Measurements from ENCODE around the gene CXCL3.

The CXCL3 gene

GRCh38 chr4:74073358-74073757, 34.9 kb upstream of the CXCL3 start:
- no peak for TF ChIP-seq CTCF (IDR thresholded peaks at IDR 0.05; ENCODE audit: control insufficient read depth, insufficient read depth, low read depth, low read length, missing control alignments)
- H3K4me3 ChIP-seq (ENCODE audit: control insufficient read depth, low read depth, low read length), result no peak overlapping the region
- no peak for DNase-seq (ENCODE audit: low read depth)

- no peak overlapping the region for H3K4me3 ChIP-seq (ENCODE audit: control insufficient read depth, low read depth, low read length)
- TF ChIP-seq CTCF (IDR thresholded peaks at IDR 0.05; ENCODE audit: control insufficient read depth, insufficient read depth, low read depth, low read length, missing control alignments), result no peak
- DNase-seq (ENCODE audit: low read depth), result no peak
Measured at GRCh38 chr4:74072739-74073138, 34.2 kb upstream of the CXCL3 start.

DNA sequence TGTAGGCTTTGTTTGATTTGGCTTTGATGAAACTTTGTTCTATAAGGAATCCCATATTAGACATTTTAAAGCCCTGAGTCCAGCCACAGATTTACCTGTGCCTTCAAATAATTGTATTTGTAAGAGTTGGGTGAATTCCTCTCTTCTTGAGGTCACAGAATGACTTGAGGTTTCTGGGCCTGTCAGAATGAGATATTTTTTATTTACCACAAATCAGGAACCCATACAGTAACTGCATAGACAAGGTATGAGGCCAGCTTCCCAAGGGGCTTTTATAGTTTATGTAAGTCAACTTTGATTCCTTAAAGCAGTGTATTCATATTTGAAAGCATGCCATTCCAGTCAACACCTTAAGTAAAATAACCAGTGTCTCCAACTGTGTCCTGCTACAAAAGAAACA, 29.1 kb upstream of the CXCL3 start:
- no peak for TF ChIP-seq CTCF (IDR thresholded peaks at IDR 0.05; ENCODE audit: control insufficient read depth, insufficient read depth, low read depth, low read length, missing control alignments)
- H3K4me3 ChIP-seq (ENCODE audit: control insufficient read depth, low read depth, low read length), result no peak overlapping the region

GRCh38 chr4:74066232-74066631, 27.7 kb upstream of the CXCL3 start:
- TF ChIP-seq CTCF (IDR thresholded peaks at IDR 0.05; ENCODE audit: control insufficient read depth, insufficient read depth, low read depth, low read length, missing control alignments), result no peak
- DNase-seq (ENCODE audit: low read depth), result no peak
- no peak overlapping the region for H3K4me3 ChIP-seq (ENCODE audit: control insufficient read depth, low read depth, low read length)

More for the DNA sequence above, 29.1 kb upstream of the CXCL3 start:
- DNase-seq (ENCODE audit: low read depth), result no peak

DNA sequence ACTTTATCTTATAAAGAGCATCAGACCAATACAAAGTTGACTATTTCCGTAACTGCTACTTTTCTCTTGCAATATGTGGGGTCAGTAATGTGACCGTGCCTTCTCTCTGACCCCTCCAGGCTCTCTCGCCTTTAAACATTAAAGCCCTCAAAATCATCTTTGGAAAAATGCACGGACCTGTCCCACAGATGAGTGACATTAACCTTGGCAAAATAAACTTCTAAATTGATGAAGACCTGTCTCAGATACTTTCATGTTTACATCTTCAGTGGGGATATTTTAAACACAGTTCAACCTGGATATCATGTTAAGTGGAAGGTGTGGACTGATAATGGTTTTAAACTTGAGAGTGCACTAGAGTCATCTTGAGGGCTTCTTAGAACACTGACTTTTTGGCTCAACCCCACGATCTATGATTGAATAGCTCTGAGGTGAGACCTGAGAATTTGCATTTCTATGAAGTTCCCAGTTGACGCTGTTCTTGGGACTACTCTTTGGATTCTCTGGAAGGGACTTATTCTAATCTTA, 26.7 kb upstream of the CXCL3 start:
- no peak for TF ChIP-seq CTCF (IDR thresholded peaks at IDR 0.05; ENCODE audit: control insufficient read depth, insufficient read depth, low read depth, low read length, missing control alignments)
- DNase-seq (ENCODE audit: low read depth), result no peak
- no peak overlapping the region for H3K4me3 ChIP-seq (ENCODE audit: control insufficient read depth, low read depth, low read length)

DNA sequence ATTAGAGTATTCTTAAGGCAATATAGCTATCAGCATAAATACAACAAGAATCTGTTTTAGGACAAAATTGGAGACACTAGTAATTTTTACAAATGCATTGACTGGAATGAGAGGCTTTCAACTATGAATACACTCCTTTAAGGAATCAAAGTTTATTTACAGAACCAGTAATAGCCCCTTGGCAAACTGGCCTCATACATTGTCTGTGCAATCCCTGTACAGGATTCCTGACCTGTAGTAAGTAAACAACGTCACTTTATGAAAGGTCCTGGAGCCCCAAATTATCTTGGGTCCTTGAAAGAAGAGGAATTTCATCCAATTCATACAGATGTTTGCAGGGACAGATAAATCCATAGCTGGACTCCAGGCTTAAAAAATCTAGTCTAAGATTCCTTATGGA, 25.4 kb upstream of the CXCL3 start:
- no peak for TF ChIP-seq CTCF (IDR thresholded peaks at IDR 0.05; ENCODE audit: control insufficient read depth, insufficient read depth, low read depth, low read length, missing control alignments)
- no peak for DNase-seq (ENCODE audit: low read depth)
- H3K4me3 ChIP-seq (ENCODE audit: control insufficient read depth, low read depth, low read length), result no peak overlapping the region

DNA sequence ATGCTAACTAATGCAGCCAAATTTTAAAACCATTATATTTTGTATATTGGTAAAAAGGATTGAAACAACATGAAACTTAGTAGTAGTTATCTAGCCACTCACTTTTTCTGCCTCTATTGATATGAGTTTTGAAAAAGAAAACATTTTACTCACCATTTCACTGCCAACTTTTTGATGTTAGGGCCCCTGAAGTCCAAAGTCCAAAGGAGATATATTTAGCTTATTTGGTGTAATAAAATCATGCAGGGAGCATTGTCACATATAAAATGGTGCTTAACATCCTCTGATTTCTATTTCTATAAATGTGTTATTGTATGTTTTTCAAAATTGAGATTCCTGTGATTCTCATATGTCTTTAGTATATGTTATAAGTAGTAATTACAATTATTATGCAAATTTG, 24.5 kb upstream of the CXCL3 start:
- no peak for TF ChIP-seq CTCF (IDR thresholded peaks at IDR 0.05; ENCODE audit: control insufficient read depth, insufficient read depth, low read depth, low read length, missing control alignments)
- no peak for DNase-seq (ENCODE audit: low read depth)
- H3K4me3 ChIP-seq (ENCODE audit: control insufficient read depth, low read depth, low read length), result no peak overlapping the region
